GM12878 (cell line): Measurements from ENCODE around the gene CNR2. TPM values are rescaled to one million over a fixed set of nuclear protein-coding genes. Genes with fewer than 3 reads are reported as not detected.

ENCODE experiments used
- ATF7 ChIP-seq: fragments of 450-650 bp; IDR thresholded peaks from 2 replicates; pipeline ENCODE4 v1.6.1; 2016; ENCODE audit warnings: low read depth, mild to moderate bottlenecking
- BCL11A ChIP-seq: IDR thresholded peaks from 2 replicates; pipeline ENCODE4 v1.6.1; 2011; ENCODE audit warnings: low read depth, low read length
- CHD2 ChIP-seq: IDR thresholded peaks from 2 replicates; pipeline ENCODE4 v1.6.1; 2011; ENCODE audit warnings: low read depth, low read length, improper control_type of control experiment, borderline replicate concordance
- CUX1 ChIP-seq: IDR thresholded peaks from 2 replicates; pipeline ENCODE4 v1.6.1; 2012; ENCODE audit warnings: improper control_type of control experiment, low read depth, low read length; ENCODE audit not compliant: insufficient replicate concordance
- E2F4 ChIP-seq: IDR thresholded peaks from 2 replicates; pipeline ENCODE4 v1.6.1; 2012; ENCODE audit warnings: low read depth, low read length, improper control_type of control experiment
- EZH2 ChIP-seq: IDR thresholded peaks from 2 replicates; pipeline ENCODE4 v1.6.1; 2012; ENCODE audit warnings: low read depth, mild to moderate bottlenecking, control low read depth, inconsistent platforms, low read length, borderline replicate concordance; ENCODE audit not compliant: control insufficient read depth
- GATAD2B ChIP-seq: fragments of 450-650 bp; conservative IDR thresholded peaks from 2 replicates; pipeline ENCODE4 v1.6.1; 2017; ENCODE audit warnings: low read depth, mild to moderate bottlenecking, moderate library complexity
- JUNB ChIP-seq: IDR thresholded peaks from 2 replicates; pipeline ENCODE4 v1.6.1; 2016; ENCODE audit warnings: antibody characterized with exemption, mild to moderate bottlenecking
- MEF2A ChIP-seq: IDR thresholded peaks from 2 replicates; pipeline ENCODE4 v1.6.1; 2011; ENCODE audit warnings: low read depth, mild to moderate bottlenecking, low read length, moderate library complexity; ENCODE audit not compliant: insufficient read depth
- NFYA ChIP-seq: IDR thresholded peaks from 2 replicates; pipeline ENCODE4 v1.6.1; 2011; ENCODE audit warnings: low read depth, mild to moderate bottlenecking, low read length, improper control_type of control experiment, borderline replicate concordance
- NR2C1 ChIP-seq: fragments of 450-650 bp; IDR thresholded peaks from 2 replicates; pipeline ENCODE4 v1.6.1; 2017; ENCODE audit warnings: antibody characterized with exemption, mild to moderate bottlenecking, moderate library complexity
- PML ChIP-seq: IDR thresholded peaks from 2 replicates; pipeline ENCODE4 v1.6.1; 2012; ENCODE audit warnings: low read length, inconsistent platforms
- POLR2A ChIP-seq: IDR thresholded peaks from 2 replicates; pipeline ENCODE4 v1.6.1; 2011; ENCODE audit warnings: low read depth, mild to moderate bottlenecking, low read length
- POLR2AphosphoS2 ChIP-seq: IDR thresholded peaks from 2 replicates; pipeline ENCODE4 v1.6.1; 2011; ENCODE audit warnings: low read depth, mild to moderate bottlenecking, low read length, improper control_type of control experiment, moderate library complexity
- PRDM15 ChIP-seq: fragments of 450-650 bp; formaldehyde crosslinking; IDR thresholded peaks from 2 replicates; pipeline ENCODE4 v1.4.0; 2020; ENCODE audit warnings: mild to moderate bottlenecking, moderate library complexity
- RAD21 ChIP-seq: IDR thresholded peaks from 2 replicates; pipeline ENCODE4 v1.6.1; 2011; ENCODE audit warnings: mild to moderate bottlenecking, low read depth, low read length, moderate library complexity; ENCODE audit not compliant: insufficient read depth
- RFX5 ChIP-seq: IDR thresholded peaks from 2 replicates; pipeline ENCODE4 v1.6.1; 2011; ENCODE audit warnings: low read depth, low read length, improper control_type of control experiment
- TARDBP ChIP-seq: IDR thresholded peaks from 2 replicates; pipeline ENCODE4 v1.6.1; 2016; ENCODE audit warnings: borderline replicate concordance
- YY1 ChIP-seq: IDR thresholded peaks from 2 replicates; pipeline ENCODE4 v1.6.1; 2011; ENCODE audit warnings: low read depth, mild to moderate bottlenecking, low read length
- ZBED1 ChIP-seq: IDR thresholded peaks from 2 replicates; pipeline ENCODE4 v1.6.1; 2016; ENCODE audit warnings: borderline replicate concordance
- polyA plus RNA-seq, 11 experiments: library from polyadenylated mRNA; depleted of rRNA in 4 of 11; unstranded in 6 of 11; stranded (reverse) in 5 of 11; fragments of >200 nt; fragmentation: Nextera tagmentation in 4 of 11; fragmentation: Illumina TruSeq in 1 of 11; extraction: Ambion mirVana in 4 of 11; extraction: Trizol in 1 of 11; gene quantifications; 1 replicate in 1 of 11; 2 replicates in 10 of 11; pipeline versions ENCODE4 v1.2.1 to v1.2.3, GENCODE V29; 2011 to 2016; ENCODE audit warnings: inconsistent platforms in 2 of 11, missing spikeins in 2 of 11, low read depth in 1 of 11
- total RNA-seq, 4 experiments: library from RNA; depleted of rRNA in 3 of 4; stranded (reverse); fragments of >200 nt in 3 of 4; fragmentation: Illumina TruSeq in 1 of 4; extraction: Trizol in 1 of 4; gene quantifications; 2 replicates each; pipeline versions ENCODE4 v1.2.1 to v1.2.3, GENCODE V29; 2013 to 2021

Gene CNR2
- total and polyA plus RNA-seq, 10 of the 15 experiments (the other 5 are each of a cell fraction or from before 2014, with no cell fraction given) = 0.46 to 19.8 (median 12.2) TPM

- no peak; the same call in 1 of the 2 replicates for TF ChIP-seq JUNB
- no peak for TF ChIP-seq E2F4
- TF ChIP-seq TARDBP = no peak
- TF ChIP-seq GATAD2B = no peak
- TF ChIP-seq CUX1 = no peak
- TF ChIP-seq PML = peak; percentile 66; the same call in 1 of the 2 replicates
- peak; percentile 72; the same call in 1 of the 2 replicates for TF ChIP-seq MEF2A
- no peak; the same call in 1 of the 2 replicates for TF ChIP-seq ZBED1
- no peak for TF ChIP-seq POLR2AphosphoS2
- no peak for TF ChIP-seq CHD2
- no peak for TF ChIP-seq POLR2A
- TF ChIP-seq BCL11A = no peak
- peak; percentile 87 for TF ChIP-seq ATF7
- TF ChIP-seq YY1 = no peak
- TF ChIP-seq EZH2 = no peak
- TF ChIP-seq RAD21 = no peak
- TF ChIP-seq PRDM15 = no peak
- no peak for TF ChIP-seq NFYA
- no peak for TF ChIP-seq RFX5
- no peak for TF ChIP-seq NR2C1
Observed at GRCh38 chr1:23825762-23826522, 87.2 kb downstream of the CNR2 start (continued).
